NCI-H2171 (cell line): ENCODE data around the gene PDK1.
A peak's percentile ranks its signal among the peaks of the same experiment; 100 is the strongest.
"Not testable (repeated sequence)": the region's sequence is repeated elsewhere in the genome, so short reads cannot be mapped to it uniquely, and the experiment has no call there.

Source experiments
- DNase-seq: peaks from one replicate; lab custom pipeline; 2025; lab: John Stamatoyannopoulos, UW

PDK1 gene

GRCh38 chr2:172552547-172553291 lies 3.2 kb upstream of the PDK1 start:
- DNase-seq, result no peak

GRCh38 chr2:172554352-172555271 lies 1.3 kb upstream of the PDK1 start:
- no peak for DNase-seq

- DNase-seq, result no peak
Observed at GRCh38 chr2:172555272-172555521, 693 bp upstream of the PDK1 start.

GRCh38 chr2:172556284-172557033 lies 569 bp downstream of the PDK1 start:
- peak; percentile 66 for DNase-seq

- DNase-seq, result no peak
Observed at GRCh38 chr2:172558372-172558771, 2.5 kb downstream of the PDK1 start.

GRCh38 chr2:172560721-172561120 lies 4.8 kb downstream of the PDK1 start:
- no peak for DNase-seq

- DNase-seq, result peak; percentile 31
Observed at GRCh38 chr2:172561270-172561669, 5.4 kb downstream of the PDK1 start.

GRCh38 chr2:172562298-172562697 lies 6.4 kb downstream of the PDK1 start:
- no peak for DNase-seq

- peak; percentile 14 for DNase-seq
Observed at GRCh38 chr2:172564376-172564775, 8.5 kb downstream of the PDK1 start.

GRCh38 chr2:172571245-172571644 lies 15.4 kb downstream of the PDK1 start:
- DNase-seq, result no peak

GRCh38 chr2:172572981-172573380 lies 17.1 kb downstream of the PDK1 start:
- DNase-seq, result no peak

GRCh38 chr2:172574965-172575364 lies 19.1 kb downstream of the PDK1 start:
- DNase-seq, result no peak

GRCh38 chr2:172578054-172578453 lies 22.2 kb downstream of the PDK1 start:
- DNase-seq, result no peak

- DNase-seq, result no peak
Observed at GRCh38 chr2:172578860-172579512, 23.1 kb downstream of the PDK1 start.

- no peak for DNase-seq
Observed at GRCh38 chr2:172580544-172580943, 24.7 kb downstream of the PDK1 start.

- no peak for DNase-seq
Observed at GRCh38 chr2:172582656-172583055, 26.8 kb downstream of the PDK1 start.

- no peak for DNase-seq
Observed at GRCh38 chr2:172586245-172586891, 30.5 kb downstream of the PDK1 start.

- DNase-seq, result not testable (repeated sequence)
Observed at GRCh38 chr2:172587231-172587630, 31.3 kb downstream of the PDK1 start.

GRCh38 chr2:172588931-172589330 lies 33.0 kb downstream of the PDK1 start:
- no peak for DNase-seq

GRCh38 chr2:172591386-172591785 lies 35.5 kb downstream of the PDK1 start:
- not testable (repeated sequence) for DNase-seq

GRCh38 chr2:172592190-172592589 lies 36.3 kb downstream of the PDK1 start:
- DNase-seq, result not testable (repeated sequence)

GRCh38 chr2:172596776-172597175 lies 40.9 kb downstream of the PDK1 start:
- peak; percentile 18 for DNase-seq
